Peyer's patch (tissue), 4 donors: ENCODE measurements around the gene NOTUM. TPM values are rescaled to one million over a fixed set of nuclear protein-coding genes. Genes with fewer than 3 reads are reported as not detected.
"Not testable (repeated sequence)": the region's sequence is repeated elsewhere in the genome, so short reads cannot be mapped to it uniquely, and the experiment has no call there.

ENCODE experiments used
- DNase-seq, 3 donors: peaks; one replicate each; pipeline ENCODE4 v3.0.0-alpha.2; 2017 to 2019
- H3K27ac ChIP-seq, 4 donors: fragments of 200-600 bp; sonication (generic); one replicate each; pipeline ENCODE4 v1.5.1; 2016 to 2019
- H3K27me3 ChIP-seq, 2 donors: fragments of 200-600 bp; sonication (generic); one replicate each; pipeline ENCODE4 v1.5.1; 2019
- H3K36me3 ChIP-seq, 3 donors: fragments of 200-600 bp; sonication (generic); one replicate each; pipeline ENCODE4 v1.5.1; 2016 to 2019
- H3K4me1 ChIP-seq, 4 donors: fragments of 200-600 bp; sonication (generic); one replicate each; pipeline ENCODE4 v1.5.1; 2016 to 2019
- H3K4me3 ChIP-seq, 4 donors: fragments of 200-600 bp; sonication (generic); 1 replicate in 3 of 4; 2 replicates in 1 of 4; pipeline ENCODE4 v1.5.1; 2016 to 2019; ENCODE audit warnings: mild to moderate bottlenecking in 1 of 4
- H3K9me3 ChIP-seq, 4 donors: fragments of 200-600 bp; sonication (generic); one replicate each; pipeline ENCODE4 v1.5.1; 2016 to 2019; ENCODE audit warnings: mild to moderate bottlenecking in 1 of 4
- POLR2A ChIP-seq, 2 donors: fragments of 450-650 bp; IDR thresholded peaks; one replicate each; pipeline ENCODE4 v1.5.1; 2017; ENCODE audit warnings: antibody characterized with exemption in 2 of 2, mild to moderate bottlenecking in 2 of 2, moderate library complexity in 2 of 2
- total RNA-seq, 4 donors: library from RNA; depleted of rRNA; stranded (reverse); fragments of >200 nt; gene quantifications; one replicate each; pipeline ENCODE4 v1.1.0, GENCODE V29; 2016
- TF ChIP-seq, protein P1 (sequence below), 6 experiments: fragments of 450-650 bp in 4 of 6; fragments of 200-600 bp in 2 of 6; sonication (generic) in 1 of 6; IDR thresholded peaks; one replicate each; pipeline ENCODE4 v1.5.1; 2017 to 2019; ENCODE audit warnings: antibody characterized with exemption in 6 of 6, mild to moderate bottlenecking in 3 of 6, moderate library complexity in 1 of 6

The NOTUM gene
- total RNA-seq, 4 donors from 2014 or later: 1.2 TPM; not detected in 3

DNA sequence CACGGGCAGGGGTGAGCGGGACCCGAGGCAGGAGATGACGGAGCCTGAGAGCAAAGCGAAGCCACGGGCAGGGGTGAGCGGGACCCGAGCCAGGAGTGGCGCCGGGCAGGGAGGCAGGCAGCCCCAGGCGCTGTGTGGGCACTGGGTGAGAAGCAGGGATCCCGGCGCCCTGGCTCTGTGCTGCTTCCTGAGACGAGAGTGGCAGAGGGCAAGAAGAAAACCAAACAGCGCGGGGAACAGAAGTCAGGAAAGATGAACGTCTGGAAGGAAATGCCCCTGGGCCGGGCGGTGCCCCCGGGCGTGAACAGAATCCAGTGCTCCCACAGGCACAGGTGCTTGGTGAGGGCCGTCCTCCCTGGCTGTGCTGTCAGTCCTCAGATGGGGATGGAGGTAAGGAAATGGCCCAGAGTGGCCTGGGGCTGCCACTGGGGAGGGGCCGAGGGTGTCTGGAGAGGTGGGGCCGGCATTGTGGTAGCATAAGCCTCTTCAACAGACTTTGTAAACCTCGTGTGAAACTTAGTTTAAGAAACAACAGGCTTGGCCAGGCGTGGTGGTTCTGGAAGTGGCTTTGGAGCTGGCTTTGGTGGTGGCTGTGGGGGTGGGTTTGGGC is 26.3 kb upstream of the NOTUM start:
- DNase-seq: no peak
- peaks cover 0 to 19% (median 2%) of the 10 kb centered on the region in 4 donors for H3K4me1 ChIP-seq
- H3K27ac ChIP-seq: no peak overlapping the region
- peaks cover 0 to 41% (median 0%) of the 10 kb centered on the region in 3 donors for H3K36me3 ChIP-seq
- TF ChIP-seq, protein P1, sequence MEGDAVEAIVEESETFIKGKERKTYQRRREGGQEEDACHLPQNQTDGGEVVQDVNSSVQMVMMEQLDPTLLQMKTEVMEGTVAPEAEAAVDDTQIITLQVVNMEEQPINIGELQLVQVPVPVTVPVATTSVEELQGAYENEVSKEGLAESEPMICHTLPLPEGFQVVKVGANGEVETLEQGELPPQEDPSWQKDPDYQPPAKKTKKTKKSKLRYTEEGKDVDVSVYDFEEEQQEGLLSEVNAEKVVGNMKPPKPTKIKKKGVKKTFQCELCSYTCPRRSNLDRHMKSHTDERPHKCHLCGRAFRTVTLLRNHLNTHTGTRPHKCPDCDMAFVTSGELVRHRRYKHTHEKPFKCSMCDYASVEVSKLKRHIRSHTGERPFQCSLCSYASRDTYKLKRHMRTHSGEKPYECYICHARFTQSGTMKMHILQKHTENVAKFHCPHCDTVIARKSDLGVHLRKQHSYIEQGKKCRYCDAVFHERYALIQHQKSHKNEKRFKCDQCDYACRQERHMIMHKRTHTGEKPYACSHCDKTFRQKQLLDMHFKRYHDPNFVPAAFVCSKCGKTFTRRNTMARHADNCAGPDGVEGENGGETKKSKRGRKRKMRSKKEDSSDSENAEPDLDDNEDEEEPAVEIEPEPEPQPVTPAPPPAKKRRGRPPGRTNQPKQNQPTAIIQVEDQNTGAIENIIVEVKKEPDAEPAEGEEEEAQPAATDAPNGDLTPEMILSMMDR (IDR thresholded peaks at IDR 0.05): no peak
- no peak for TF ChIP-seq POLR2A (IDR thresholded peaks at IDR 0.05)
- no peaks in the 10 kb centered on the region for H3K9me3 ChIP-seq
- no peaks in the 10 kb centered on the region for H3K27me3 ChIP-seq
- no peak overlapping the region for H3K4me3 ChIP-seq

DNA sequence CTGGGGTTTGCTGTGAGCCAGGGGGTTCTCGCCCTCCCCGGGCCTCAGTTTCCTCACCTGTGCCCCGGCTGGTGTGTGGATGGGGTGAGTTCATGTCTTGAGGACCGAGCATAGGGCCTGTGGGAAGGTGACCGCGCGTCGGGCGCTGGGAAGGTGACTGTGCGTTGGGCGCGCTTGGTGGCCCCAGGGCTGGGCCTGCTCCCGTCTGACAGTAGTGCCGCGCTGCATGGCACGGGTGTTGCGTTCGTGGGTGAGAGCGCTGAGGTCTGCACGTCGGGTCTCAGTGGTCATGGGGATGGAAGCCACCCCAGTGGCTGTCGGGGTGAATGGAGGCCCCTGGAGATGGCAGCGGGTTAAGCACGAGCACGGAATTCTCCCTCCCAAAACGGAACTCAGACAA is 25.6 kb upstream of the NOTUM start:
- H3K36me3 ChIP-seq: peaks cover 0 to 41% (median 0%) of the 10 kb centered on the region in 3 donors
- H3K4me1 ChIP-seq: peaks cover 0 to 13% (median 0%) of the 10 kb centered on the region in 4 donors
- H3K4me3 ChIP-seq: no peak overlapping the region
- no peaks in the 10 kb centered on the region for H3K9me3 ChIP-seq
- no peak for TF ChIP-seq POLR2A (IDR thresholded peaks at IDR 0.05)
- TF ChIP-seq, protein P1 (IDR thresholded peaks at IDR 0.05): no peak
- no peak for DNase-seq
- H3K27me3 ChIP-seq: no peaks in the 10 kb centered on the region
- H3K27ac ChIP-seq: no peak overlapping the region

DNA sequence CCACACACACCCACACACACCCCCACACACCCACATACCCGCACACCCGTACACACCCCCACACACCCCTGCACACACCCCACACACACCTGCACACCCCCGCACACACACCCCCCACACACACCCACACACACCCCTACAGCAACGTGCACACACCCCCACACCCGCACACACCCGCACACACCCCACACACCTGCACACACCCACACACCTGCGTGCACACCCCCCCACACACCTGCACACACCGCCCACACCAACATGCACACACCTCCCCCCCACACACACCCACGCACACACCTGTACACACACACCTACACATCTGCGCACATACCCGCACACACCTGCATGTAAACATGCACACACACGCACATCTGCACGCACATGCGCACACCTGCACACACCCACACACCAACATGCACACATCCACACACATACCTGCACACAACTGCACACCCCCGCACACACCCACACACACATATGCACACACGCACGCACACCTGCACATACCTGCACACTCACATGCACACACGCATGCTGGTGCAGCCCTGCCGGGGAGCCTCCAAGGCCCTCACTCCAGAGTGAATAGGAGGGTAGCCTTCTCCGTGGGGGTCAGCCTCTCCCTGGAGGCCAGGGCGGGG is 23.9 kb upstream of the NOTUM start:
- Histone ChIP-seq H3K27me3 (no peaks in the 10 kb centered on the region), H3K4me3 (no peak overlapping the region), H3K27ac (no peak overlapping the region), H3K4me1 (no peaks in the 10 kb centered on the region), H3K36me3 (peaks cover 0 to 41% (median 0%) of the 10 kb centered on the region in 3 donors), H3K9me3 (no peaks in the 10 kb centered on the region)
- TF ChIP-seq, protein P1 (IDR thresholded peaks at IDR 0.05): no peak
- no peak for TF ChIP-seq POLR2A (IDR thresholded peaks at IDR 0.05)
- no peak for DNase-seq

DNA sequence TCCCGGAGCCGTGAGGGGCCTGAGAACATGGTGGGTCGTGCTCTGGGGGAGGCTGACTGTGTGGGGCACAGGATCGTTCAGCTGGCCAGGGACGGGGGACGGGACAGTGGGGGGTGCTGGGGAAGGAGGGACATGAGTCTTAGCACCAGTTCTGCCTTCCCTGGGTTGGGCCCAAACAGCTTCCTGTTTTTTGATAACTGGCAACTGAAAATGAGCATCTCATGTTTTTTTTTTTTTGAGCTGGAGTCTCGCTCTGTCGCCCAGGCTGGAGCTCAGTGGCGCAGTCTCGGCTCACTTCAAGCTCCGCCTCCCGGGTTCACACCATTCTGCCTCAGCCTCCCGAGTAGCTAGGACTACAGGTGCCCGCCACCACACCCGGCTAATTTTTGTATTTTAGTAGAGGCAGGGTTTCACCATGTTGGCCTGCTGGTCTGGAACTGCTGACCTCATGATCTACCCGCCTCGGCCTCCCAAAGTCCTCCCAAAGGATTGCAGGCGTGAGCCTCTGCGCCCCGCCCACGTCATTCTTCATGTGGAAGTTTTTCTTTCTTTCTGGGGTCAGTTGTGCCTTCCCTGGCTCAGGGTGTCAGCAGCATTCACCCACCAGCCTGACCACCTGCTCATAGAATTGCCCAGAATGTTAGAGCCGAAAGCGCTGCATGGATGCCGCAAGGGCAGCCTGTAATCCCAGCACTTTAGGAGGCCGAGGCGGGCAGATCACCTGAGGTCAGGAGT is 22.8 kb upstream of the NOTUM start:
- Histone ChIP-seq H3K27ac (no peak overlapping the region), H3K36me3 (peaks cover 0 to 47% (median 0%) of the 10 kb centered on the region in 3 donors), H3K27me3 (no peaks in the 10 kb centered on the region), H3K4me3 (no peak overlapping the region), H3K9me3 (no peaks in the 10 kb centered on the region), H3K4me1 (peaks cover 0 to 5% (median under 1%) of the 10 kb centered on the region in 4 donors)
- DNase-seq: no peak
- TF ChIP-seq, protein P1 (IDR thresholded peaks at IDR 0.05): no peak
- TF ChIP-seq POLR2A (IDR thresholded peaks at IDR 0.05): no peak

DNA sequence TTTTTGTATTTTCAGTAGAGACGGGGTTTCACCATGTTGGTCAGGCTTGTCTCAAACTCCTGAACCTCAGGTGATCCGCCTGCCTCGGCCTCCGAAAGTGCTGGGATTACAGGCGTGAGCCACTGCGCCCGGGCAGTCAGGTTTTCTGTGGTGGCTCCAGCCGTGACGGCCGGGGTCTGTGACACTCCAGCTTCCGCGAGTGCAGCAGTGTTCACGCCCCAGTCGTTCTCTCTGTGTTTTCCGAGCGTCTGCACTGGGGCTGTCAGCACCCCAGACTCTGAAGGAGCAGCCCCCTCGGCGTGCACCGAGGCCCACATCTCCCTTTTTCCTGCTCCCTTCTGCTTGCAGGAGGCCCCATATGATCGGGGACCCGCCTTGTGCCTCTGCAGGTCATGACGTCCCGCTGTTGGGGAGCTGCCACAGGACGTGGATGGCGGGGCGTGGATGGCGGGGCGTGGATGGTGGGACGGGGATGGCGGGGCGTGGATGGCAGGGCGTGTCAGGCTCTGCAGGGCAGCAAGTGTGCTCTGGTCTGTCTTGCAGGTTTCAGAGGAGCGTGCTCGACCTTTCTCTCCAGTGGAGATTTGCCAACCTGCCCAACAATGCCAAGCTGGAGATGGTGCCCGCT is 22.1 kb upstream of the NOTUM start:
- no peak for DNase-seq
- no peak overlapping the region for H3K27ac ChIP-seq
- H3K9me3 ChIP-seq: no peaks in the 10 kb centered on the region
- H3K4me3 ChIP-seq: no peak overlapping the region
- H3K4me1 ChIP-seq: peaks cover 0 to 12% (median 4%) of the 10 kb centered on the region in 4 donors
- peaks cover 0 to 47% (median 0%) of the 10 kb centered on the region in 3 donors for H3K36me3 ChIP-seq
- no peak for TF ChIP-seq POLR2A (IDR thresholded peaks at IDR 0.05)
- TF ChIP-seq, protein P1 (IDR thresholded peaks at IDR 0.05): no peak
- H3K27me3 ChIP-seq: no peaks in the 10 kb centered on the region

DNA sequence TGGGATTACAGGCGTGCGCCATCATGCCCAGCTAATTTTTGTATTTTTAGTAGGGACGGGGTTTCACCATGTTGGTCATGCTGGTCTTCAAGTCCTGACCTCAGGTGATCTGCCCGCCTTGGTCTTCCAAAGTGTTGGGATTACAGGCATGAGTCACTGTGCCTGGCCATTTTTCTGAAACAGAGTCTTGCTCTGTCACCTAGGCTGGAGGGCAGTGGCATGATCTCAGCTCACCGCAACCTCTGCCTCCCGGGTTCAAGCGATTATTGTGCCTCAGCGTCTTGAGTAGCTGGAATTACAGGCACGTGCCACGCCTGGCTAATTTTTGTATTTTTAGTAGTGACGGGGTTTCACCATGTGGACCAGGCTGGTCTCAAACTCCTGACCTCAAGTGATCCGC is 20.5 kb upstream of the NOTUM start:
- not testable (repeated sequence) for DNase-seq, H3K27ac ChIP-seq, H3K4me3 ChIP-seq, H3K27me3 ChIP-seq, H3K9me3 ChIP-seq
- Histone ChIP-seq H3K36me3 (peaks cover 0 to 35% (median 0%) of the 10 kb centered on the region in 3 donors), H3K4me1 (peaks cover 0 to 16% (median 8%) of the 10 kb centered on the region in 4 donors)
